ENCODE data around the gene LAPTM5. TPM values are rescaled to one million over a fixed set of nuclear protein-coding genes. Genes with fewer than 3 reads are reported as not detected.

LAPTM5 gene
- total RNA-seq, 4 donors from 2014 or later: 2.3 to 14.8 (median 10.1) TPM

DNA sequence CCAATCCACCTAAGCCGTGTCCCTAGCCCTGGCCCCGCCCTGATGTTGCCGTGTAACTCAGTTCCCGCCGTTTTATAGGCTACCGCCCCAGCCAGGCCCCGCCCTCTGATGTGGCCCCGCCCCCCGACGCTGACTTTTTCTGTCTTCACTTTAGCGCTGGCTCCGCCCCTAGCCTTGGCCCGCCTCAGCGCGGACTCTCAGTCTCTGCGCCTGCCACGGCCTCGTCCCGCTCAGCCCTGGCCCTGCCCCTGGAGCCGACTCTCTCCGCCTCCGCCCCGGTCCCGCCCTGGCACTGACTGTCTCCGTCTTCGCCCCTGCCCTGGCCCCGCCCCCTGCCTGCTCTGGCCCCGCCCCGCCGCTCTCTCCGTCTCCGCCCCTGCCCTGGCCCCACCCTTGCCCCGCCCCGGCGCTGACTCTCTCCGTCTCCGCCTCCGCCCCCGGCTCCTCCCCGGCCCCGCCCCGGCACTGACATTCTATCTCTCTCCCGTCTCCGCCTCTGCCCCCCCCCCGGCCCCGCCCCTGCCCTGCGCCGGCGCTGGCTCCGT is 39.4 kb downstream of the LAPTM5 start:
- ATAC-seq (peak; percentile 71 to 74), DNase-seq (peak; percentile 96)
- in situ Hi-C loops (cut with MboI; ENCODE audit: low sequenced_read_pairs in 4 of 4) (loop anchor here in 2 of 4 donors (5.0 to 25.0 kb wide), 3 partner anchors 194 to 1831 kb away; partner anchors contain the start of genes MECR (in 1 of the 2) and PTPRU (in 1 of the 2)), intact Hi-C loops (cut with DNase I; ENCODE audit: low total_unique reads) (loop anchor here (1.0 to 10.0 kb wide), 4 partner anchors 106 to 1833 kb away; no protein-coding TSS in a partner anchor)
- Histone ChIP-seq H3K4me1 (peaks cover 0 to 3% of the 10 kb centered on the region in 2 donors), H3K4me3 (peak overlapping the region; percentile 43 to 61 (median 50)), H3K27ac (peak overlapping the region; percentile 97 to 98 (median 98)), H3K9me3 (no peaks in the 10 kb centered on the region), H3K36me3 (no peaks in the 10 kb centered on the region), H3K27me3 (no peaks in the 10 kb centered on the region)
- no peak for TF ChIP-seq POLR2A (IDR thresholded peaks at IDR 0.05)
- TF ChIP-seq, protein P1, sequence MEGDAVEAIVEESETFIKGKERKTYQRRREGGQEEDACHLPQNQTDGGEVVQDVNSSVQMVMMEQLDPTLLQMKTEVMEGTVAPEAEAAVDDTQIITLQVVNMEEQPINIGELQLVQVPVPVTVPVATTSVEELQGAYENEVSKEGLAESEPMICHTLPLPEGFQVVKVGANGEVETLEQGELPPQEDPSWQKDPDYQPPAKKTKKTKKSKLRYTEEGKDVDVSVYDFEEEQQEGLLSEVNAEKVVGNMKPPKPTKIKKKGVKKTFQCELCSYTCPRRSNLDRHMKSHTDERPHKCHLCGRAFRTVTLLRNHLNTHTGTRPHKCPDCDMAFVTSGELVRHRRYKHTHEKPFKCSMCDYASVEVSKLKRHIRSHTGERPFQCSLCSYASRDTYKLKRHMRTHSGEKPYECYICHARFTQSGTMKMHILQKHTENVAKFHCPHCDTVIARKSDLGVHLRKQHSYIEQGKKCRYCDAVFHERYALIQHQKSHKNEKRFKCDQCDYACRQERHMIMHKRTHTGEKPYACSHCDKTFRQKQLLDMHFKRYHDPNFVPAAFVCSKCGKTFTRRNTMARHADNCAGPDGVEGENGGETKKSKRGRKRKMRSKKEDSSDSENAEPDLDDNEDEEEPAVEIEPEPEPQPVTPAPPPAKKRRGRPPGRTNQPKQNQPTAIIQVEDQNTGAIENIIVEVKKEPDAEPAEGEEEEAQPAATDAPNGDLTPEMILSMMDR (IDR thresholded peaks at IDR 0.05 in 4 of 5, conservative IDR thresholded peaks at IDR 0.05 in 1 of 5): no peak

DNA sequence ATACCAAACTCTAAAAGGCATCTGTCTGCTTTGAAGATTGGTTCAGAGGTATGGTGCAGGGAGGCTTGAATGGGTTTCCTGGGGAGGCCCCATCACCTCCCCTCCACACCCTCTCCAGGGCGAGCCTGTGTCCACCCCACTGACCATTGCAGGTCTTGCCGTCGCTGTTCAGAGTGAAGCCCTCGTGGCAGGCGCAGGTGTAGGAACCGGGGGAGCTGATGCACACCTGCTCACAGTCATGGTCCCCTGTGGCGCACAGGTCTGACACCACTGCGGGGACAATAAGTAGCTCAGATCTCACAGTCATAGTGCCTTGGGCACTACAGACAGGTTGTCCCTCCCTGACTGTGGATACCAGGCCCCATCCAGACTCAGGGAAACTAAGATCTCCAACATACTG is 40.9 kb downstream of the LAPTM5 start:
- DNase-seq (no peak), ATAC-seq (no peak)
- in situ Hi-C loops (cut with MboI; ENCODE audit: low sequenced_read_pairs in 4 of 4): loop anchor here in 2 of 4 donors (5.0 to 25.0 kb wide), 3 partner anchors 196 to 1829 kb away; partner anchors contain the start of genes MECR (in 1 of the 2) and PTPRU (in 1 of the 2)
- TF ChIP-seq POLR2A (IDR thresholded peaks at IDR 0.05): no peak
- peaks cover 0 to 3% of the 10 kb centered on the region in 2 donors for H3K4me1 ChIP-seq
- intact Hi-C loops (cut with DNase I; ENCODE audit: low total_unique reads): loop anchor here (5.0 to 10.0 kb wide), 3 partner anchors 194 to 1832 kb away; no protein-coding TSS in a partner anchor
- H3K27ac ChIP-seq: no peak overlapping the region
- no peaks in the 10 kb centered on the region for H3K27me3 ChIP-seq
- H3K36me3 ChIP-seq: no peaks in the 10 kb centered on the region
- H3K4me3 ChIP-seq: no peak overlapping the region
- H3K9me3 ChIP-seq: no peaks in the 10 kb centered on the region

DNA sequence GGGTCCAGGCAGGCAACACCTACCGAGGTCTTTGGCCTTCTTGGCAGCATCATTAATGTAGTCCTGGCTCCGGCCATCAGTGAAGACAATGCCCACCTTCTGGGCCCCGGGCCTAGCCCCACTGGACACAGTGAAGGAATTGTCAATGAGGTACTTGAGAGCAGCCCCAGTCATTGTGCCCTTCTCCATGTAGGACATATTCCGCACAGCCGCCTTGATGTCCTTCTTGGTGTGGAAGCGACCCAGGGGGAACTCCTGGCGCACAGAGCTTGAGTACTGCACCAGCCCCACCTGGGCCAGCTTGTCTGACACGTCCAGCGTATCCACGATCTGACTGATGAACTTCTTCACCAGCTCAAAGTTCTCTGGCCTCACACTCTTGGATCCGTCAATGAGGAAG is 41.7 kb downstream of the LAPTM5 start:
- ATAC-seq: no peak
- Histone ChIP-seq H3K27ac (no peak overlapping the region), H3K9me3 (no peaks in the 10 kb centered on the region), H3K27me3 (no peaks in the 10 kb centered on the region), H3K4me1 (peaks cover 0 to 3% of the 10 kb centered on the region in 2 donors), H3K36me3 (no peaks in the 10 kb centered on the region), H3K4me3 (no peak overlapping the region)
- intact Hi-C loops (cut with DNase I; ENCODE audit: low total_unique reads) (loop anchor here (5.0 to 10.0 kb wide), 3 partner anchors 194 to 1831 kb away; no protein-coding TSS in a partner anchor), in situ Hi-C loops (cut with MboI; ENCODE audit: low sequenced_read_pairs in 4 of 4) (loop anchor here in 2 of 4 donors (5.0 to 25.0 kb wide), 3 partner anchors 196 to 1829 kb away; partner anchors contain the start of genes MECR (in 1 of the 2) and PTPRU (in 1 of the 2))
- TF ChIP-seq, protein P1 (IDR thresholded peaks at IDR 0.05 in 4 of 5, conservative IDR thresholded peaks at IDR 0.05 in 1 of 5): no peak
- no peak for DNase-seq

DNA sequence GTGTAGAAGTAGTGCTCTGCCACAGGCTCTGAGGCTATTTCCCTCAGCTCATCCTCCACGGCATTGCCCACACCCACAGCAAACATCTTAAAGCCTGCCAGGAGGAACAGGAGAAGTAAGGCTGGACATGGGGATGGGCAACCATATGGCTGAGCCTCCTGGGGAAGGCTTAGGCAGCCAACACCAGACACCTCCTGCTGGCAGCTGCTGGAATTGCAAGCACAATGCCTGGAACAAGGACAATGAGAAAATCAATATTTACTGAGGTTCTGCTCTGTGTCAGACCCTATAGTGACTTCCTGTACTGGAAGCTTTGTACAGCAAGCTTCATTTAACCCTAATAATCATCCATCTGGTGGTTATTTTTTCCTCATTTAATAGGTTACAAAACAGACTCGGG is 42.4 kb downstream of the LAPTM5 start:
- TF ChIP-seq, protein P1 (IDR thresholded peaks at IDR 0.05 in 4 of 5, conservative IDR thresholded peaks at IDR 0.05 in 1 of 5): no peak
- no peak for TF ChIP-seq POLR2A (IDR thresholded peaks at IDR 0.05)
- Histone ChIP-seq H3K9me3 (no peaks in the 10 kb centered on the region), H3K27me3 (no peaks in the 10 kb centered on the region), H3K27ac (no peak overlapping the region), H3K36me3 (no peaks in the 10 kb centered on the region), H3K4me1 (peaks cover 0 to 3% of the 10 kb centered on the region in 2 donors), H3K4me3 (no peak overlapping the region)
- ATAC-seq: no peak
- intact Hi-C loops (cut with DNase I; ENCODE audit: low total_unique reads) (loop anchor here (5.0 to 10.0 kb wide), 3 partner anchors 193 to 1830 kb away; no protein-coding TSS in a partner anchor), in situ Hi-C loops (cut with MboI; ENCODE audit: low sequenced_read_pairs in 4 of 4) (loop anchor here in 2 of 4 donors (5.0 to 25.0 kb wide), 3 partner anchors 197 to 1828 kb away; partner anchors contain the start of genes MECR (in 1 of the 2) and PTPRU (in 1 of the 2))
- DNase-seq: no peak

DNA sequence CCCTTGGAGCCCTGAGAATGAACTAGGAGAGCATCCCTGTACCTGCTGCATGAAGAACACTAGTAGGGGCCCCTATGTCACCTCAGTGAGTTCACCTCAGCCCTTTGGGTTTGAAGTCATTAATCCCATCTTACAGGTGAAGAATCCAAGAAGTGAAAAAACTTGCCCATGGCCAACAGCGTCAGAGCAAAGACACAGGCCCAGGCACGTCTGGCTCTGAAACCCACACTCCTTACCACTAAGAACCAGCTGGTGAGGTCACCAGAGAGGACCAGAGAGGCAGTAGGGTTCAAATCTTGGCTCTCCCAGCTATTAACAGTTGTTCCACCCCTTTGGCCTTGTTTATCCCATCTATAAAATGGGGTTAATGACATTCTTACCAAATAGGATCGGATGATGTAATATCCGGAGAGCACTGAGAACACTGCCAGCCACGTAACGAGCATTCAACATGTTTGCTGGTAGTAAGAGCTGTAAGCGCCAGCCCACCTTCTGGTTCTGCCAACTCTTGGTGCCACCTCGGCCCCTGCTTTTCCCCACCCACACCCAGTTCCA is 43.0 kb downstream of the LAPTM5 start:
- intact Hi-C loops (cut with DNase I; ENCODE audit: low total_unique reads) (loop anchor here (5.0 to 10.0 kb wide), 3 partner anchors 192 to 1830 kb away; no protein-coding TSS in a partner anchor), in situ Hi-C loops (cut with MboI; ENCODE audit: low sequenced_read_pairs in 4 of 4) (loop anchor here in 2 of 4 donors (5.0 to 25.0 kb wide), 4 partner anchors 198 to 1827 kb away; partner anchors contain the start of genes MECR (in 2 of the 2) and PTPRU (in 1 of the 2))

More for the DNA sequence above, 43.0 kb downstream of the LAPTM5 start:
- Histone ChIP-seq H3K4me1 (peaks cover 0 to 3% of the 10 kb centered on the region in 2 donors), H3K4me3 (no peak overlapping the region), H3K27ac (no peak overlapping the region), H3K36me3 (no peaks in the 10 kb centered on the region), H3K9me3 (no peaks in the 10 kb centered on the region), H3K27me3 (no peaks in the 10 kb centered on the region)
- TF ChIP-seq, protein P1 (IDR thresholded peaks at IDR 0.05 in 4 of 5, conservative IDR thresholded peaks at IDR 0.05 in 1 of 5): no peak
- no peak for TF ChIP-seq POLR2A (IDR thresholded peaks at IDR 0.05)
- no peak for DNase-seq
- ATAC-seq: no peak

All from gastrocnemius medialis (tissue), 4 donors.